K562 (cell line): ENCODE data around the gene LMAN1L. TPM values are rescaled to one million over a fixed set of nuclear protein-coding genes. Genes with fewer than 3 reads are reported as not detected.

Experiments
- BRD4 ChIP-seq: fragments of 200-600 bp; sonication (generic); IDR thresholded peaks from 2 replicates; pipeline ENCODE4 v1.6.1; 2017; ENCODE audit warnings: inconsistent platforms
- CREB5 ChIP-seq: fragments of 250-450 bp; sonication (Bioruptor Pico); IDR thresholded peaks from 2 replicates; pipeline ENCODE4 v1.5.0; 2020; ENCODE audit warnings: mild to moderate bottlenecking
- CTCF ChIP-seq, 3 experiments: IDR thresholded peaks in 2 of 3; conservative IDR thresholded peaks in 1 of 3; 2 replicates each; pipeline ENCODE4 v1.5.1; 2011 to 2012; ENCODE audit warnings: low read length in 3 of 3, mild to moderate bottlenecking in 3 of 3, control low read depth in 2 of 3, improper control_type of control experiment in 1 of 3, inconsistent platforms in 1 of 3, low read depth in 1 of 3, mixed read lengths in 1 of 3, moderate library complexity in 1 of 3; ENCODE audit not compliant: insufficient read depth in 2 of 3
- EHMT2 ChIP-seq: fragments of 450-650 bp; IDR thresholded peaks from 2 replicates; pipeline ENCODE4 v1.6.1; 2018; ENCODE audit warnings: antibody characterized with exemption
- MEF2D ChIP-seq: conservative IDR thresholded peaks from 2 replicates; pipeline ENCODE4 v1.6.1; 2016; ENCODE audit warnings: low read depth, missing genetic modification characterization, missing compliant biosample characterization
- NFIC ChIP-seq: fragments of 450-650 bp; IDR thresholded peaks from 2 replicates; pipeline ENCODE4 v1.6.1; 2017; ENCODE audit warnings: mild to moderate bottlenecking, inconsistent platforms
- NR2C2 ChIP-seq, 2 experiments: fragments of 200-800 bp in 1 of 2; sonication (Bioruptor generic) in 1 of 2; sonication (generic) in 1 of 2; formaldehyde crosslinking in 1 of 2; IDR thresholded peaks; 2 replicates each; pipeline versions ENCODE4 v1.6.1 to v1.8.0; 2016 to 2022; ENCODE audit warnings: mild to moderate bottlenecking in 1 of 2, missing compliant biosample characterization in 1 of 2, missing genetic modification characterization in 1 of 2, missing genetic modification reagents in 1 of 2
- PKNOX1 ChIP-seq: fragments of 450-650 bp; IDR thresholded peaks from 2 replicates; pipeline ENCODE4 v1.6.1; 2016
- PYGO2 ChIP-seq: fragments of 450-650 bp; IDR thresholded peaks from 2 replicates; pipeline ENCODE4 v1.6.1; 2016; ENCODE audit warnings: mild to moderate bottlenecking, missing genetic modification characterization, moderate library complexity, missing compliant biosample characterization
- RBBP5 ChIP-seq: fragments of 200-600 bp; sonication (generic); IDR thresholded peaks from 2 replicates; pipeline ENCODE4 v1.6.1; 2012; ENCODE audit warnings: borderline replicate concordance, mild to moderate bottlenecking, low read length, control low read depth, inconsistent platforms; ENCODE audit not compliant: insufficient read depth, poor library complexity, severe bottlenecking
- RREB1 ChIP-seq: fragments of 250-450 bp; sonication (Bioruptor Pico); IDR thresholded peaks from 2 replicates; pipeline ENCODE4 v1.4.0; 2020
- SRSF1 ChIP-seq: fragments of 200-400 bp; formaldehyde crosslinking; IDR thresholded peaks from 2 replicates; pipeline ENCODE4 v1.6.1; 2017; ENCODE audit warnings: mild to moderate bottlenecking, low read depth, low read length, moderate library complexity
- TEAD4 ChIP-seq, 2 experiments: sonication (generic) in 1 of 2; formaldehyde crosslinking in 1 of 2; IDR thresholded peaks; 2 replicates each; pipeline versions ENCODE4 v1.6.1 to v1.8.0; 2012 to 2022; ENCODE audit warnings: borderline replicate concordance in 1 of 2, inconsistent platforms in 1 of 2, low read length in 1 of 2, mild to moderate bottlenecking in 1 of 2, missing genetic modification reagents in 1 of 2
- ZNF707 ChIP-seq: fragments of 250-450 bp; sonication (Bioruptor Pico); conservative IDR thresholded peaks from 2 replicates; pipeline ENCODE4 v1.8.0; 2022; ENCODE audit warnings: inconsistent platforms, mild to moderate bottlenecking, moderate library complexity
- polyA plus RNA-seq, 8 experiments: library from polyadenylated mRNA; depleted of rRNA in 4 of 8; stranded (reverse) in 5 of 8; unstranded in 3 of 8; fragments of >200 nt; fragmentation: Nextera tagmentation in 2 of 8; fragmentation: Illumina TruSeq in 1 of 8; extraction: Ambion mirVana in 2 of 8; extraction: Trizol in 1 of 8; gene quantifications; 2 replicates each; pipeline versions ENCODE4 v1.2.1 to v1.2.3, GENCODE V29; 2011 to 2014; ENCODE audit warnings: inconsistent platforms in 1 of 8, missing spikeins in 1 of 8
- total RNA-seq, 7 experiments: library from RNA; depleted of rRNA in 6 of 7; stranded (reverse); fragments of >200 nt in 6 of 7; fragmentation: Illumina TruSeq in 2 of 7; extraction: Trizol in 2 of 7; gene quantifications; 2 replicates each; pipeline versions ENCODE4 v1.2.1 to v1.2.3, GENCODE V29; 2011 to 2021; ENCODE audit warnings: low replicate concordance in 1 of 7

LMAN1L gene
- total and polyA plus RNA-seq, 9 of the 15 experiments (the other 6 are each of a cell fraction or from before 2014, with no cell fraction given) = not detected

- TF ChIP-seq CTCF (IDR thresholded peaks at IDR 0.05 in 2 of 3, conservative IDR thresholded peaks at IDR 0.05 in 1 of 3; ENCODE audit: insufficient read depth in 2 of 3, low read depth in 1 of 3, low read length in 3 of 3) (0 out of 6 replicates have a peak, but pooled peaks of 1 of the 3 experiments have one; percentile 1), RREB1 (no peak), EHMT2 (no peak), NR2C2 (CRISPR knock-in tag; IDR thresholded peaks at IDR 0.05) (no peak), NR2C2 (tag; IDR thresholded peaks at IDR 0.05) (no peak), RBBP5 (no peak), ZNF707 (CRISPR knock-in tag) (no peak), PYGO2 (tag) (no peak), PKNOX1 (peak; percentile 56), CREB5 (CRISPR knock-in tag) (no peak), BRD4 (no peak), NFIC (0 out of 2 replicates have a peak, but pooled peaks have one; percentile 18), SRSF1 (no peak), TEAD4 (IDR thresholded peaks at IDR 0.05; ENCODE audit: low read length) (no peak), TEAD4 (CRISPR knock-in tag; IDR thresholded peaks at IDR 0.05; ENCODE audit: borderline replicate concordance) (no peak), MEF2D (tag) (no peak)
Measured at GRCh38 chr15:74840851-74841775, 28.5 kb downstream of the LMAN1L start (continued).
